Memory B cell (primary cell): ENCODE results near the gene ZNF616.

Source experiments
- ATAC-seq: fragments of 150-1000 bp; cut with Tn5 transposase; 2 replicates; pipeline ENCODE4 v1.10.0; 2021; ENCODE audit warnings: low read depth, mild to moderate bottlenecking, moderate library complexity
- DNase-seq, 2 donors: peaks; one replicate each; pipeline ENCODE4 v3.0.0; 2022; ENCODE audit warnings: low spot score in 2 of 2
- H3K27ac Mint-ChIP-seq: one replicate; pipeline ENCODE4 v1.8.0; 2022; ENCODE audit warnings: mild to moderate bottlenecking, moderate library complexity, mixed read lengths
- H3K27me3 Mint-ChIP-seq: one replicate; pipeline ENCODE4 v1.8.0; 2022; ENCODE audit warnings: mixed read lengths
- H3K36me3 Mint-ChIP-seq: one replicate; pipeline ENCODE4 v1.8.0; 2022; ENCODE audit warnings: mild to moderate bottlenecking, mixed read lengths
- H3K4me1 Mint-ChIP-seq: one replicate; pipeline ENCODE4 v1.8.0; 2022; ENCODE audit warnings: mixed read lengths
- H3K4me3 Mint-ChIP-seq: one replicate; pipeline ENCODE4 v1.8.0; 2022; ENCODE audit warnings: mild to moderate bottlenecking, moderate library complexity, mixed read lengths
- H3K9me3 Mint-ChIP-seq: one replicate; pipeline ENCODE4 v1.8.0; 2022; ENCODE audit warnings: mixed read lengths

Gene ZNF616

GRCh38 chr19:52094526-52095130, 45.1 kb downstream of the ZNF616 start:
- peaks cover 17% of the 10 kb centered on the region for H3K9me3 Mint-ChIP-seq
- peaks cover 45% of the 10 kb centered on the region for H3K36me3 Mint-ChIP-seq
- H3K27ac Mint-ChIP-seq, result peak overlapping the region; percentile 95
- H3K4me1 Mint-ChIP-seq, result peaks cover 18% of the 10 kb centered on the region
- H3K4me3 Mint-ChIP-seq, result peak overlapping the region; percentile 93
- ATAC-seq (no peak), DNase-seq (no peak)
- H3K27me3 Mint-ChIP-seq, result no peaks in the 10 kb centered on the region

- DNase-seq (no peak), ATAC-seq (no peak)
- no peak overlapping the region for H3K27ac Mint-ChIP-seq
- H3K4me3 Mint-ChIP-seq, result no peak overlapping the region
- peaks cover 83% of the 10 kb centered on the region for H3K36me3 Mint-ChIP-seq
- H3K4me1 Mint-ChIP-seq, result no peaks in the 10 kb centered on the region
- H3K9me3 Mint-ChIP-seq, result peaks cover 29% of the 10 kb centered on the region
- H3K27me3 Mint-ChIP-seq, result no peaks in the 10 kb centered on the region
These were observed 53.3 kb downstream of the ZNF616 start for GRCh38 chr19:52086481-52086880.

- Mint-ChIP-seq H3K27ac (no peak overlapping the region), H3K4me1 (no peaks in the 10 kb centered on the region), H3K36me3 (peaks cover 85% of the 10 kb centered on the region), H3K4me3 (no peak overlapping the region), H3K27me3 (no peaks in the 10 kb centered on the region), H3K9me3 (peaks cover 29% of the 10 kb centered on the region)
- DNase-seq, result no peak
- no peak for ATAC-seq
These were observed 69.2 kb downstream of the ZNF616 start for GRCh38 chr19:52070496-52070895.

GRCh38 chr19:52069653-52070052, 70.1 kb downstream of the ZNF616 start:
- H3K9me3 Mint-ChIP-seq, result peaks cover 27% of the 10 kb centered on the region
- no peaks in the 10 kb centered on the region for H3K4me1 Mint-ChIP-seq
- H3K36me3 Mint-ChIP-seq, result peaks cover 82% of the 10 kb centered on the region
- no peak for DNase-seq
- H3K4me3 Mint-ChIP-seq, result no peak overlapping the region
- ATAC-seq, result no peak
- H3K27me3 Mint-ChIP-seq, result no peaks in the 10 kb centered on the region
- H3K27ac Mint-ChIP-seq, result no peak overlapping the region

GRCh38 chr19:52066258-52066863, 73.4 kb downstream of the ZNF616 start:
- H3K9me3 Mint-ChIP-seq, result peaks cover 22% of the 10 kb centered on the region
- no peaks in the 10 kb centered on the region for H3K27me3 Mint-ChIP-seq
- ATAC-seq, result no peak

GRCh38 chr19:52065399-52065798, 74.3 kb downstream of the ZNF616 start:
- Mint-ChIP-seq H3K4me1 (no peaks in the 10 kb centered on the region), H3K27ac (no peak overlapping the region), H3K9me3 (peaks cover 20% of the 10 kb centered on the region), H3K36me3 (peaks cover 56% of the 10 kb centered on the region), H3K27me3 (no peaks in the 10 kb centered on the region), H3K4me3 (no peak overlapping the region)
- DNase-seq (no peak), ATAC-seq (no peak)

More at GRCh38 chr19:52066258-52066863, 73.4 kb downstream of the ZNF616 start:
- peaks cover 62% of the 10 kb centered on the region for H3K36me3 Mint-ChIP-seq
- H3K4me1 Mint-ChIP-seq, result no peaks in the 10 kb centered on the region
- DNase-seq, result no peak
- H3K4me3 Mint-ChIP-seq, result no peak overlapping the region
- no peak overlapping the region for H3K27ac Mint-ChIP-seq
